Esophagus squamous epithelium (tissue), 4 donors: ENCODE results near the gene PTPRD.

Experiments
- POLR2A ChIP-seq, 4 donors: fragments of 450-650 bp; IDR thresholded peaks; one replicate each; pipeline ENCODE4 v1.6.1; 2017; ENCODE audit warnings: antibody characterized with exemption in 4 of 4, mild to moderate bottlenecking in 4 of 4, moderate library complexity in 3 of 4
- TF ChIP-seq, protein P1 (sequence below), 6 experiments: fragments of 450-650 bp in 4 of 6; fragments of 200-600 bp in 2 of 6; sonication (generic) in 2 of 6; IDR thresholded peaks; one replicate each; pipeline ENCODE4 v1.5.1; 2016 to 2019; ENCODE audit warnings: antibody characterized with exemption in 6 of 6, mild to moderate bottlenecking in 4 of 6, moderate library complexity in 4 of 6

DNA sequence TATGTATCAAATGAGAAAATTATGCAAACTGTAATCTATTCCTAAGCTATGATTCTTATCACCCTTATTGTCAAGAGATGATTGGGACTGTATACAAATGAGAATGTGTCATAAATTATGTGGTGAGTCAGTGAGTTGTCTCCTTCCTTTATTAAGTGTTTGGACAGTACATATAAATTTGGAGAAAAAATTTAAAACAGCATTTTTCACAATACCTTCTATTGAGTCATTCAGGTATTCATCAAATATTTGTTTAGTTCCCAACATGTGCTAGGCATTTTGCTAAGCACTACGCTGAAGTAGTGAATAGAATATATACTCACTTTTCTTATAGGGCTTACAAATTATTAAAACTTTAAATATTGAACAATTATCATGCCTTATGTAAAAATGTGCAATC is 36.3 kb upstream of the PTPRD start:
- TF ChIP-seq, protein P1, sequence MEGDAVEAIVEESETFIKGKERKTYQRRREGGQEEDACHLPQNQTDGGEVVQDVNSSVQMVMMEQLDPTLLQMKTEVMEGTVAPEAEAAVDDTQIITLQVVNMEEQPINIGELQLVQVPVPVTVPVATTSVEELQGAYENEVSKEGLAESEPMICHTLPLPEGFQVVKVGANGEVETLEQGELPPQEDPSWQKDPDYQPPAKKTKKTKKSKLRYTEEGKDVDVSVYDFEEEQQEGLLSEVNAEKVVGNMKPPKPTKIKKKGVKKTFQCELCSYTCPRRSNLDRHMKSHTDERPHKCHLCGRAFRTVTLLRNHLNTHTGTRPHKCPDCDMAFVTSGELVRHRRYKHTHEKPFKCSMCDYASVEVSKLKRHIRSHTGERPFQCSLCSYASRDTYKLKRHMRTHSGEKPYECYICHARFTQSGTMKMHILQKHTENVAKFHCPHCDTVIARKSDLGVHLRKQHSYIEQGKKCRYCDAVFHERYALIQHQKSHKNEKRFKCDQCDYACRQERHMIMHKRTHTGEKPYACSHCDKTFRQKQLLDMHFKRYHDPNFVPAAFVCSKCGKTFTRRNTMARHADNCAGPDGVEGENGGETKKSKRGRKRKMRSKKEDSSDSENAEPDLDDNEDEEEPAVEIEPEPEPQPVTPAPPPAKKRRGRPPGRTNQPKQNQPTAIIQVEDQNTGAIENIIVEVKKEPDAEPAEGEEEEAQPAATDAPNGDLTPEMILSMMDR (IDR thresholded peaks at IDR 0.05), result no peak
- TF ChIP-seq POLR2A (IDR thresholded peaks at IDR 0.05), result no peak
